Mucosa of descending colon (tissue), 3 donors: ENCODE data around the gene FAM43B. TPM values are rescaled to one million over a fixed set of nuclear protein-coding genes. Genes with fewer than 3 reads are reported as not detected.

Experiments
- ATAC-seq: fragments of 200-7000 bp; cut with Tn5 transposase; one replicate; pipeline ENCODE4 v1.9.1; 2020; ENCODE audit warnings: mild to moderate bottlenecking, moderate library complexity
- DNase-seq, 3 donors: peaks; one replicate each; pipeline ENCODE4 v3.0.0-alpha.2; 2020
- H3K36me3 ChIP-seq: fragments of 200-600 bp; one replicate; pipeline ENCODE4 v1.8.0; 2021; ENCODE audit warnings: low read depth, mild to moderate bottlenecking
- H3K4me1 ChIP-seq: fragments of 200-600 bp; one replicate; pipeline ENCODE4 v1.8.0; 2021; ENCODE audit warnings: low read depth, mild to moderate bottlenecking
- H3K4me3 ChIP-seq: fragments of 200-600 bp; one replicate; pipeline ENCODE4 v1.8.0; 2021; ENCODE audit warnings: mild to moderate bottlenecking
- H3K9me3 ChIP-seq: fragments of 200-600 bp; one replicate; pipeline ENCODE4 v1.8.0; 2021; ENCODE audit warnings: mild to moderate bottlenecking
- CTCF ChIP-seq: fragments of 200-600 bp; IDR thresholded peaks from one replicate; pipeline ENCODE4 v1.8.0; 2022; ENCODE audit warnings: antibody characterized with exemption, mild to moderate bottlenecking
- intact Hi-C, 2 donors: fragments of 100-400 bp; cut with DNase I in 1 of 2; cut with micrococcal nuclease in 1 of 2; formaldehyde crosslinking; loops; one replicate each; pipeline versions ENCODE4 v1.11.0 to v1.11.1; 2022; cut with DNase I, micrococcal nuclease
- total RNA-seq, 3 donors: library from RNA; stranded (reverse); fragmentation: NEBNext Ultra II Directional in 2 of 3; extraction: Animal tissue kit (Norgen Biotek cat#: 25700) in 2 of 3; gene quantifications; one replicate each; pipeline versions ENCODE4 v1.2.1 to v1.2.4, GENCODE V29; 2021 to 2023
- donor health status: DM: no; HTN: no; CAD: no; lungs with moderate emphysema.
- donor health status: DM: no; HTN: no; CAD: no.
- donor health status: DM: no; HTN: yes; CAD: no.

FAM43B gene
- total RNA-seq, 3 donors from 2014 or later: 0.14 to 0.92 (median 0.43) TPM

GRCh38 chr1:20530306-20530705, 22.1 kb upstream of the FAM43B start:
- Histone ChIP-seq H3K4me3 (no peak overlapping the region), H3K4me1 (no peaks in the 10 kb centered on the region), H3K36me3 (no peaks in the 10 kb centered on the region), H3K9me3 (no peaks in the 10 kb centered on the region)
- TF ChIP-seq CTCF: no peak
- no peak for ATAC-seq
- intact Hi-C loops: no loop called here
- DNase-seq: no peak

- no peak for TF ChIP-seq CTCF
- DNase-seq: no peak
- Histone ChIP-seq H3K4me3 (no peak overlapping the region), H3K36me3 (no peaks in the 10 kb centered on the region), H3K9me3 (no peaks in the 10 kb centered on the region), H3K4me1 (no peaks in the 10 kb centered on the region)
- ATAC-seq: no peak
- intact Hi-C loops: no loop called here
Measured at GRCh38 chr1:20530901-20531300, 21.5 kb upstream of the FAM43B start.

- no peaks in the 10 kb centered on the region for H3K36me3 ChIP-seq
- DNase-seq (no peak), ATAC-seq (no peak)
- intact Hi-C loops: no loop called here
- H3K4me1 ChIP-seq: no peaks in the 10 kb centered on the region
- H3K4me3 ChIP-seq: no peak overlapping the region
- TF ChIP-seq CTCF: no peak
- H3K9me3 ChIP-seq: no peaks in the 10 kb centered on the region
Measured at GRCh38 chr1:20533635-20534034, 18.7 kb upstream of the FAM43B start.

- intact Hi-C loops: no loop called here
- DNase-seq (no peak), ATAC-seq (no peak)
- Histone ChIP-seq H3K9me3 (no peaks in the 10 kb centered on the region), H3K4me1 (no peaks in the 10 kb centered on the region), H3K36me3 (no peaks in the 10 kb centered on the region), H3K4me3 (no peak overlapping the region)
- no peak for TF ChIP-seq CTCF
Measured at GRCh38 chr1:20534659-20535417, 17.5 kb upstream of the FAM43B start.

GRCh38 chr1:20538227-20538626, 14.1 kb upstream of the FAM43B start:
- intact Hi-C loops: no loop called here

More at GRCh38 chr1:20538227-20538626, 14.1 kb upstream of the FAM43B start:
- Histone ChIP-seq H3K4me1 (no peaks in the 10 kb centered on the region), H3K4me3 (no peak overlapping the region), H3K9me3 (no peaks in the 10 kb centered on the region), H3K36me3 (no peaks in the 10 kb centered on the region)
- no peak for ATAC-seq
- no peak for DNase-seq
- TF ChIP-seq CTCF: no peak
